ENCODE results near the gene FNDC3B. TPM values are rescaled to one million over a fixed set of nuclear protein-coding genes. Genes with fewer than 3 reads are reported as not detected.
"Not testable (repeated sequence)": the region's sequence is repeated elsewhere in the genome, so short reads cannot be mapped to it uniquely, and the experiment has no call there.

FNDC3B gene
- total and polyA plus RNA-seq, 9 of the 15 experiments (the other 6 are each of a cell fraction or from before 2014, with no cell fraction given): 7.0 to 35.8 (median 16.2) TPM

DNA sequence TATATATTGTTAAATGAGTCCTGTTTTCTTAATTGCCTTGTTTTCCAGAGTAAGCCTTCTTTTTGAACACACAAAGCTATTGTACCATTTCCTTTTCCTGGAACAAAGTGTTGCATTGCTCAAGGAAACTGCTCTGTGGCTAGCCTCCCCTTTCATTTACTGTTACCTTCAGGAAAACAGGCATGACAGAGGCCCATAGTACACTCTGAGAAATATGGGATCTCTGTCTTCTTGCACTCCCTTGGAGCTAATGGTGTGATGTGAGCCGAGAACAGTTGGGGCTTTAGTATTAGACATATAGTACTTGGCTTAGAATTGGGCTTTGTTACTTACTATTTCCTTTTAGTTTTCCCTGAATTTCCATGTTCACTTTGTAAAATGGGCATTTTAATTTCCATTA is 215.2 kb downstream of the FNDC3B start (continued):
- TF ChIP-seq, protein P1, sequence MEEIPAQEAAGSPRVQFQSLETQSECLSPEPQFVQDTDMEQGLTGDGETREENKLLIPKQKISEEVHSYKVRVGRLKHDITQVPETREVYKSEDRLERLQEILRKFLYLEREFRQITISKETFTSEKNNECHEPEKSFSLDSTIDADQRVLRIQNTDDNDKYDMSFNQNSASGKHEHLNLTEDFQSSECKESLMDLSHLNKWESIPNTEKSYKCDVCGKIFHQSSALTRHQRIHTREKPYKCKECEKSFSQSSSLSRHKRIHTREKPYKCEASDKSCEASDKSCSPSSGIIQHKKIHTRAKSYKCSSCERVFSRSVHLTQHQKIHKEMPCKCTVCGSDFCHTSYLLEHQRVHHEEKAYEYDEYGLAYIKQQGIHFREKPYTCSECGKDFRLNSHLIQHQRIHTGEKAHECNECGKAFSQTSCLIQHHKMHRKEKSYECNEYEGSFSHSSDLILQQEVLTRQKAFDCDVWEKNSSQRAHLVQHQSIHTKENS (CRISPR knock-in tag; IDR thresholded peaks at IDR 0.05): no peak
- TF ChIP-seq ZNF124 (CRISPR knock-in tag; IDR thresholded peaks at IDR 0.05): no peak
- TF ChIP-seq ZBTB34 (CRISPR knock-in tag; IDR thresholded peaks at IDR 0.05): no peak
- TF ChIP-seq ETV6 (IDR thresholded peaks at IDR 0.05; ENCODE audit: borderline replicate concordance in 1 of 2, low read depth in 2 of 2, low read length in 1 of 2): no peak
- TF ChIP-seq ETV6 (CRISPR knock-in tag; IDR thresholded peaks at IDR 0.05; ENCODE audit: borderline replicate concordance): no peak
- TF ChIP-seq KLF16 (IDR thresholded peaks at IDR 0.05): no peak
- no peak for TF ChIP-seq MAFG (tag; conservative IDR thresholded peaks at IDR 0.05)
- no peak for TF ChIP-seq CBX8 (IDR thresholded peaks at IDR 0.05; ENCODE audit: borderline replicate concordance, extremely low read depth, low read depth, low read length, poor library complexity, severe bottlenecking)
- no peak for TF ChIP-seq MLLT1 (IDR thresholded peaks at IDR 0.05)

DNA sequence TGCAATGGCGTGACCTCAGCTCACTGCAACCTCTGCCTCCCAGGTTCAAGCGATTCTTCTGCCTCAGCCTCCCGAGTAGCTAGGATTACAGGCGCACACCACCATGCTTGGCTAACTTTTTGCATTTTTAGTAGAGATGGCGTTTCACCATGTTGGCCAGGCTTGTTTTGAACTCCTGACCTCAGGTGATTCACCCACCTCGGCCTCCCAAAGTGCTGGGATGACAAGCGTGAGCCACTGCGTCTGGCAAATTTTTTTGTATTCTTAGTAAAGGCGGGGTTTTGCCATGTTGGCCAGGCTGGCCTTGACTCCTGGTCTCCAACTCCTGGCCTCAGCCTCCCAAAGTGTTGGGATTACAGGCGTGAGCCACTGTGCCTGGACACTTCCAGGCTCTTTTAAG is 215.9 kb downstream of the FNDC3B start:
- 86% methylated on average over 8 of the region's 10 CpGs for WGBS (ENCODE audit: insufficient coverage, low coverage, missing lambda C conversion rate)
- H3K27ac ChIP-seq (ENCODE audit: extremely low read depth, low read depth, low read length); H2AFZ ChIP-seq (ENCODE audit: low read depth, low read length); H3K79me2 ChIP-seq (ENCODE audit: control insufficient read depth, insufficient read depth, low read length); H3K4me1 ChIP-seq (replicated peaks in 1 of 2; ENCODE audit: control insufficient read depth in 2 of 2, insufficient read depth in 2 of 2, low read length in 2 of 2); DNase-seq (ENCODE audit: extremely low read depth in 1 of 4, low spot score in 3 of 4); intact Hi-C loops (cut with micrococcal nuclease); BruUV-seq (replicated peaks); H4K20me1 ChIP-seq (replicated peaks; ENCODE audit: control insufficient read depth, insufficient read depth, low read length); H3K27me3 ChIP-seq (ENCODE audit: control insufficient read depth in 2 of 2, insufficient read depth in 2 of 2, low read length in 2 of 2); FAIRE-seq; H3K9me3 ChIP-seq (replicated peaks; ENCODE audit: control insufficient read depth, insufficient read depth, low read depth, low read length); H3K9ac ChIP-seq (ENCODE audit: insufficient read depth in 1 of 2, low read depth in 2 of 2, low read length in 2 of 2); H3K9me1 ChIP-seq (ENCODE audit: control insufficient read depth, insufficient read depth, low read length); H3K4me3 ChIP-seq; ATAC-seq; H3K4me2 ChIP-seq (ENCODE audit: insufficient read depth, low read length); in situ Hi-C loops (cut with MboI); CTCF ChIA-PET (ENCODE audit: low intra/inter-chr PET ratio): not testable (repeated sequence)
- H3K36me3 ChIP-seq (ENCODE audit: control insufficient read depth, insufficient read depth, low read length): peaks cover 47% of the 10 kb centered on the region
- POLR2A ChIA-PET: interaction anchor here (0.5 kb wide), 1 partner anchor 414 kb away, joined by 3 read pairs; no protein-coding TSS in a partner anchor
